Peyer's patch (tissue), 4 donors: ENCODE results near the gene MXRA5.

ENCODE experiments used
- CTCF ChIP-seq, 6 experiments: fragments of 450-650 bp in 4 of 6; fragments of 200-600 bp in 2 of 6; sonication (generic) in 1 of 6; IDR thresholded peaks; one replicate each; pipeline ENCODE4 v1.5.1; 2017 to 2019; ENCODE audit warnings: antibody characterized with exemption in 6 of 6, mild to moderate bottlenecking in 3 of 6, moderate library complexity in 1 of 6
- POLR2A ChIP-seq, 2 donors: fragments of 450-650 bp; IDR thresholded peaks; one replicate each; pipeline ENCODE4 v1.5.1; 2017; ENCODE audit warnings: antibody characterized with exemption in 2 of 2, mild to moderate bottlenecking in 2 of 2, moderate library complexity in 2 of 2

- TF ChIP-seq CTCF (IDR thresholded peaks at IDR 0.05), result no peak
- no peak for TF ChIP-seq POLR2A (IDR thresholded peaks at IDR 0.05)
Measured at GRCh38 chrX:3320471-3321046, 25.9 kb downstream of the MXRA5 start.
